CD14-positive monocyte (primary cell): ENCODE data around the gene BTBD10. TPM values are rescaled to one million over a fixed set of nuclear protein-coding genes. Genes with fewer than 3 reads are reported as not detected.

Source experiments
- DNase-seq, 3 donors: peaks; one replicate each; pipeline ENCODE4 v3.0.0-alpha.2; 2011 to 2022
- H2AFZ ChIP-seq: 2 replicates; pipeline ENCODE4 v1.6.0; 2012; ENCODE audit warnings: mild to moderate bottlenecking, low read depth, low read length, inconsistent platforms; ENCODE audit not compliant: insufficient read depth, poor library complexity, severe bottlenecking
- H3K27ac ChIP-seq, 2 donors: 1 replicate in 1 of 2; 2 replicates in 1 of 2; pipeline ENCODE4 v1.5.1; 2012 to 2013; ENCODE audit warnings: low read length in 2 of 2, control low read depth in 1 of 2, inconsistent platforms in 1 of 2, low read depth in 1 of 2, mild to moderate bottlenecking in 1 of 2
- H3K27me3 ChIP-seq, 2 donors: one replicate each; pipeline versions ENCODE4 v1.6.0 to v1.6.1; 2011 to 2013; ENCODE audit warnings: low read length in 2 of 2; ENCODE audit not compliant: control insufficient read depth in 2 of 2, insufficient read depth in 2 of 2
- H3K36me3 ChIP-seq, 2 donors: replicated peaks in 1 of 2; 1 replicate in 1 of 2; 2 replicates in 1 of 2; pipeline versions ENCODE4 v1.5.1 to v1.6.1; 2012 to 2013; ENCODE audit warnings: low read length in 2 of 2, control low read depth in 1 of 2, inconsistent platforms in 1 of 2, mild to moderate bottlenecking in 1 of 2; ENCODE audit not compliant: insufficient read depth in 2 of 2, control insufficient read depth in 1 of 2
- H3K4me1 ChIP-seq, 2 donors: 1 replicate in 1 of 2; 2 replicates in 1 of 2; pipeline versions ENCODE4 v1.5.1 to v1.6.1; 2012 to 2013; ENCODE audit warnings: low read length in 2 of 2, control low read depth in 1 of 2, inconsistent platforms in 1 of 2, mild to moderate bottlenecking in 1 of 2, moderate library complexity in 1 of 2; ENCODE audit not compliant: insufficient read depth in 2 of 2, control insufficient read depth in 1 of 2
- H3K4me2 ChIP-seq: replicated peaks from 2 replicates; pipeline ENCODE3; 2012; ENCODE audit warnings: low read length, moderate library complexity, mild to moderate bottlenecking; ENCODE audit not compliant: poor library complexity, severe bottlenecking; ENCODE audit errors: extremely low read depth
- H3K4me3 ChIP-seq, 3 experiments: fragments of 200-600 bp in 1 of 3; sonication (generic) in 1 of 3; replicated peaks in 1 of 3; 1 replicate in 2 of 3; 2 replicates in 1 of 3; pipeline ENCODE4 v1.5.1; 2011 to 2013; ENCODE audit warnings: low read length in 3 of 3, mild to moderate bottlenecking in 3 of 3, control low read depth in 2 of 3, low read depth in 2 of 3, inconsistent platforms in 1 of 3, moderate library complexity in 1 of 3
- H3K79me2 ChIP-seq: 2 replicates; pipeline ENCODE4 v1.6.0; 2012; ENCODE audit warnings: mild to moderate bottlenecking, control low read depth, inconsistent platforms, low read length, moderate library complexity; ENCODE audit not compliant: insufficient read depth
- H3K9ac ChIP-seq: 2 replicates; pipeline ENCODE4 v1.6.0; 2017; ENCODE audit warnings: low read length, mild to moderate bottlenecking; ENCODE audit not compliant: insufficient read depth, poor library complexity, severe bottlenecking
- H3K9me3 ChIP-seq, 2 donors: replicated peaks in 1 of 2; 1 replicate in 1 of 2; 2 replicates in 1 of 2; pipeline versions ENCODE4 v1.5.1 to v1.6.1; 2012 to 2013; ENCODE audit warnings: low read length in 2 of 2, control low read depth in 1 of 2; ENCODE audit not compliant: control insufficient read depth in 1 of 2, insufficient read depth in 1 of 2
- H4K20me1 ChIP-seq: 2 replicates; pipeline ENCODE4 v1.6.0; 2012; ENCODE audit warnings: mild to moderate bottlenecking, low read length, control low read depth, moderate library complexity; ENCODE audit not compliant: insufficient read depth
- H3K27ac Mint-ChIP-seq, 7 donors: one replicate each; pipeline ENCODE4 v1.8.0; 2020; ENCODE audit warnings: mild to moderate bottlenecking in 7 of 7, mixed read lengths in 7 of 7, moderate library complexity in 6 of 7, inconsistent platforms in 2 of 7
- H3K27me3 Mint-ChIP-seq, 3 donors: one replicate each; pipeline ENCODE4 v1.8.0; 2021 to 2022; ENCODE audit warnings: low read depth in 3 of 3, mild to moderate bottlenecking in 3 of 3, mixed read lengths in 3 of 3, moderate library complexity in 3 of 3, inconsistent platforms in 1 of 3
- H3K36me3 Mint-ChIP-seq, 2 donors: one replicate each; pipeline ENCODE4 v1.8.0; 2020; ENCODE audit warnings: mixed read lengths in 2 of 2, inconsistent platforms in 1 of 2, mild to moderate bottlenecking in 1 of 2
- H3K4me1 Mint-ChIP-seq: one replicate; pipeline ENCODE4 v1.8.0; 2020; ENCODE audit warnings: mild to moderate bottlenecking, mixed read lengths
- H3K4me3 Mint-ChIP-seq, 2 donors: one replicate each; pipeline ENCODE4 v1.8.0; 2020; ENCODE audit warnings: mild to moderate bottlenecking in 2 of 2, mixed read lengths in 2 of 2, moderate library complexity in 1 of 2
- H3K9me3 Mint-ChIP-seq, 7 donors: one replicate each; pipeline ENCODE4 v1.8.0; 2020 to 2022; ENCODE audit warnings: mixed read lengths in 7 of 7, mild to moderate bottlenecking in 6 of 7, moderate library complexity in 6 of 7, inconsistent platforms in 2 of 7
- WGBS: methylation state at CpG from one replicate; pipeline ENCODE4 v1.1.5; 2013; ENCODE audit warnings: missing lambda C conversion rate; ENCODE audit not compliant: insufficient coverage; 5-methylcytosine and 5-hydroxymethylcytosine counted together
- intact Hi-C, 2 donors: fragments of 100-400 bp; cut with micrococcal nuclease; formaldehyde crosslinking; loops; one replicate each; pipeline versions ENCODE4 v1.15.0 to v1.15.1; 2023
- polyA plus RNA-seq, 3 donors: library from polyadenylated mRNA; depleted of rRNA in 1 of 3; unstranded in 2 of 3; stranded (reverse) in 1 of 3; fragments of 300-500 nt in 2 of 3; fragments of >200 nt in 1 of 3; fragmentation: Illumina TruSeq in 2 of 3; gene quantifications; 1 replicate in 2 of 3; 2 replicates in 1 of 3; pipeline ENCODE4 v1.2.3, GENCODE V29; 2012 to 2021
- TF ChIP-seq, protein P1 (sequence below): fragments of 200-600 bp; IDR thresholded peaks from one replicate; pipeline ENCODE4 v1.8.0; 2022; ENCODE audit warnings: antibody characterized with exemption, mild to moderate bottlenecking

Gene BTBD10
- polyA plus RNA-seq, 3 donors, result 9.6 to 19.8 (median 13.8) TPM

DNA sequence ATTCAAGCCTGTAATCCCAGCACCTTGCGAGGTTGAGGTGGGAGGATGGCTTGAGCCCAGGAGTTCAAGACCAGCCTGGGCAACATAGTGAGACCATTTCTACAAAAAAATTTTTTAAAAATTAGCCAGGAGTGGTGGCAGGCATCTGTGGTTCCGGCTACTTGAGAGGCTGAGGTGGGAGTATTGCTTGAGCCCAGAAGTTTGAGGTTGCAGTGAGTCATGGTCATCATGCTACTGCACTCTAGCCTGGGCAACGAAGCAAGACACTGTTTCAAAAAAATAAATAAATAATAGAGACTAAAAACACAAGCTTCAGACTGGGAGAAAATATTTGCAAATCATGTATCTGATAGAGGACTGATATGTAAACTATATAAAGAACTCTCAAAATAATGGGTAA, 33.2 kb downstream of the BTBD10 start:
- no peak for DNase-seq
- Histone ChIP-seq H3K79me2 (peaks cover 47% of the 10 kb centered on the region), H3K9me3 (peaks cover 9 to 15% of the 10 kb centered on the region in 2 donors), H3K27me3 (no peaks in the 10 kb centered on the region), H3K36me3 (no peaks in the 10 kb centered on the region), H3K9ac (no peak overlapping the region), H3K4me2 (no peak overlapping the region), H2AFZ (no peak overlapping the region), H3K4me3 (no peak overlapping the region), H3K27ac (no peak overlapping the region), H4K20me1 (peaks cover 14% of the 10 kb centered on the region), H3K4me1 (no peaks in the 10 kb centered on the region)
- TF ChIP-seq, protein P1, sequence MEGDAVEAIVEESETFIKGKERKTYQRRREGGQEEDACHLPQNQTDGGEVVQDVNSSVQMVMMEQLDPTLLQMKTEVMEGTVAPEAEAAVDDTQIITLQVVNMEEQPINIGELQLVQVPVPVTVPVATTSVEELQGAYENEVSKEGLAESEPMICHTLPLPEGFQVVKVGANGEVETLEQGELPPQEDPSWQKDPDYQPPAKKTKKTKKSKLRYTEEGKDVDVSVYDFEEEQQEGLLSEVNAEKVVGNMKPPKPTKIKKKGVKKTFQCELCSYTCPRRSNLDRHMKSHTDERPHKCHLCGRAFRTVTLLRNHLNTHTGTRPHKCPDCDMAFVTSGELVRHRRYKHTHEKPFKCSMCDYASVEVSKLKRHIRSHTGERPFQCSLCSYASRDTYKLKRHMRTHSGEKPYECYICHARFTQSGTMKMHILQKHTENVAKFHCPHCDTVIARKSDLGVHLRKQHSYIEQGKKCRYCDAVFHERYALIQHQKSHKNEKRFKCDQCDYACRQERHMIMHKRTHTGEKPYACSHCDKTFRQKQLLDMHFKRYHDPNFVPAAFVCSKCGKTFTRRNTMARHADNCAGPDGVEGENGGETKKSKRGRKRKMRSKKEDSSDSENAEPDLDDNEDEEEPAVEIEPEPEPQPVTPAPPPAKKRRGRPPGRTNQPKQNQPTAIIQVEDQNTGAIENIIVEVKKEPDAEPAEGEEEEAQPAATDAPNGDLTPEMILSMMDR, result no peak
- intact Hi-C loops, result no loop called here
- H3K9me3 Mint-ChIP-seq, result peaks cover 13 to 37% (median 28%) of the 10 kb centered on the region in 7 donors
- no CpG with 5 or more reads among the region's 3 CpGs for WGBS
- peaks cover 9 to 35% of the 10 kb centered on the region in 2 donors for H3K36me3 Mint-ChIP-seq
- H3K4me3 Mint-ChIP-seq, result no peak overlapping the region
- no peak overlapping the region for H3K27ac Mint-ChIP-seq
- peaks cover 9% of the 10 kb centered on the region for H3K4me1 Mint-ChIP-seq
- H3K27me3 Mint-ChIP-seq, result no peaks in the 10 kb centered on the region

- H3K9me3 ChIP-seq, result peaks cover 9 to 15% of the 10 kb centered on the region in 2 donors
- H2AFZ ChIP-seq, result no peak overlapping the region
- H3K27ac ChIP-seq, result no peak overlapping the region
Measured at GRCh38 chr11:13429288-13429687, 33.7 kb downstream of the BTBD10 start.

More at GRCh38 chr11:13429288-13429687, 33.7 kb downstream of the BTBD10 start:
- Histone ChIP-seq H3K4me1 (no peaks in the 10 kb centered on the region), H3K4me3 (no peak overlapping the region), H3K9ac (no peak overlapping the region), H3K27me3 (no peaks in the 10 kb centered on the region), H3K79me2 (peaks cover 53% of the 10 kb centered on the region), H3K36me3 (no peaks in the 10 kb centered on the region), H4K20me1 (peaks cover 19% of the 10 kb centered on the region), H3K4me2 (no peak overlapping the region)
- Mint-ChIP-seq H3K27ac (no peak overlapping the region), H3K4me3 (no peak overlapping the region), H3K36me3 (peaks cover 9 to 35% of the 10 kb centered on the region in 2 donors), H3K4me1 (peaks cover 5% of the 10 kb centered on the region), H3K9me3 (peaks cover 17 to 37% (median 28%) of the 10 kb centered on the region in 7 donors), H3K27me3 (no peaks in the 10 kb centered on the region)
- intact Hi-C loops, result no loop called here
- TF ChIP-seq, protein P1, result no peak
- no peak for DNase-seq
- no CpG with 5 or more reads among the region's 1 CpG for WGBS
